ENCODE data around the gene GPR62.

Gene GPR62

GRCh38 chr3:52006017-52006819, 51.0 kb downstream of the GPR62 start:
- Histone ChIP-seq H3K27me3 (ENCODE audit: low read depth) (no peaks in the 10 kb centered on the region), H3K9me3 (no peaks in the 10 kb centered on the region), H3K36me3 (replicated peaks) (no peaks in the 10 kb centered on the region), H3K4me1 (peaks cover 2% of the 10 kb centered on the region; the same call in 1 of the 2 replicates), H3K4me3 (no peak overlapping the region)
- DNase-seq (ENCODE audit: low spot score in 2 of 2): no peak
- in situ Hi-C loops (cut with MboI; ENCODE audit: low sequenced_read_pairs): no loop called here

DNA sequence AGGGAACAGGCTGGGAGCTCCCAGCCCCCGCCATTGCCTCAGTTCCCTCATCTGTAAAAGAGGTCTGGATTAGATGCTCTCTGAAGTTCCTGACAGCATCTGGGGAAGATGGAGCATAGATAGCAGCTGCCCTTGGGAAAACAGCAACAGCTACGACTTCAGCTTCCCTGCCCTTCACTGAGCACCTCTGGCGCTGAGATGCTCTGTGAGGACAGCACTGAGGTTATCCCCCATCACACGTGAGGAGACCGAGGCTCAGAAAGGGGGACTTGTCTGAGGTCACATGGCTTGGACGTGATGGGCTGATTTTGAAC, 51.6 kb downstream of the GPR62 start:
- Histone ChIP-seq H3K4me1 (peaks cover 2% of the 10 kb centered on the region; the same call in 1 of the 2 replicates), H3K36me3 (replicated peaks) (no peaks in the 10 kb centered on the region), H3K4me3 (no peak overlapping the region), H3K9me3 (no peaks in the 10 kb centered on the region), H3K27me3 (ENCODE audit: low read depth) (no peaks in the 10 kb centered on the region)
- DNase-seq (ENCODE audit: low spot score in 2 of 2): no peak
- in situ Hi-C loops (cut with MboI; ENCODE audit: low sequenced_read_pairs): no loop called here
